NCI-H146 (cell line): ENCODE measurements around the gene TMEM52.

Experiments
- DNase-seq: peaks from one replicate; lab custom pipeline; 2025; lab: John Stamatoyannopoulos, UW

Gene TMEM52

DNA sequence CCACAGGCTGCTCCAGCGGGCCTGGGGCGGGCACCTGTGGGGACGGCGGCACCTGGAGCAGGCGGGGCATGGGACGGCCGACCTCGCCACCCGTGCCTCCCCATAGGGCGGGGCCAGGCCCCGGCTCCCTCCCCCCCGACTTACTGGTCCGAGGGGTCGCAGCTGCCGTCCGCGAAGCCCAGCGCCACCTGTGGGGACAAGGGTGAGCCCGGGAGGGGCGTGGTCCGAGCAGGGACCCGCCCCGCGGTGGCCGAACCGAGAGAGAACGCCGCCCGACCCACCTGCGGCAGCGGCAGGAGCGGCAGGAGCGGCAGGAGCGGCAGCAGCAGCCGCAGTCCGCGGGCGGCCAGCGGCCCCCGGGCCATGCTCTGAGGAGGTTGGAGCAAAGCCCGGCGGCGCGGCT, at the start of gene TMEM52:
TMEM52 (minus strand) TSS at position 379 of the 403 bp plus-strand sequence; CDS start at position 365, 14 bp downstream.
- DNase-seq, result peak; percentile 83

DNA sequence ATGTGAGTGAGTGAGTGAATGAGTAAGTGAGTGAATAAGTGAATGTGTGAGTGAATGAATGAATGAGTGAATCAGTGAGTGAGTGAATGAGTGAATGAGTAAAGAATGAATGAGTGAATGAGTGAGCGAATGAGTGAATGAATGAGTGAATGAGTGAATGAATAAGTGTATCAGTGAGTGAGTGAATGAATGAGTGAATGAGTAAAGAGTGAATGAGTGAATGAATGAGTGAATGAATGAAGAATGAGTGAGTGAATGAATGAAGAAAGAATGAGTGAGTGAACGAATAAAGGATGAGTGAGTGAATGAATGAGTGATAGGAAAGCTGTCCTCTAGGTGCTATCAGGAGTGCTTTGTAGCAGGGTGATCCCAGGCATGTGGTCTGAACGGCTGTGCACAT, 48.8 kb upstream of the TMEM52 start:
- no peak for DNase-seq

DNA sequence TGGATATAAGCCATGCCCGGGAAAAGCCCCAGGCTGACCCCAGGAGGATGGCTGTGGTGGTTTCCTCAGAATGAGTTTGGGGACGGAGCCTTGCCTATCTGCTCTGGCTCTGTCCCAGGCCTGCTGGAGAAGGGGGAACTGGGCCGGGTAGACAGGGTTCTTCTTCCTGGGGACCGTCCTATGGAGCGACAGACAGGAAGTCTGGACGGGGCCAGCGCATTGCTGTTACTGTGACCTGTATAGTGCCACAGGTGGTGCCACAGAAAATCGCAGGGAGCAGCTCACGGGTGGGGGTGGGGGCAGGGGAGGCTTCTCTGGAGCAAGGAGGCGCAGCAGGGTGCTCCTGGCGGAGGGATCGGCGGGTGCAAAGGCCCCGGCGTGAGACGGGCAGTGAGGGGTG, 48.1 kb upstream of the TMEM52 start:
- no peak for DNase-seq

DNA sequence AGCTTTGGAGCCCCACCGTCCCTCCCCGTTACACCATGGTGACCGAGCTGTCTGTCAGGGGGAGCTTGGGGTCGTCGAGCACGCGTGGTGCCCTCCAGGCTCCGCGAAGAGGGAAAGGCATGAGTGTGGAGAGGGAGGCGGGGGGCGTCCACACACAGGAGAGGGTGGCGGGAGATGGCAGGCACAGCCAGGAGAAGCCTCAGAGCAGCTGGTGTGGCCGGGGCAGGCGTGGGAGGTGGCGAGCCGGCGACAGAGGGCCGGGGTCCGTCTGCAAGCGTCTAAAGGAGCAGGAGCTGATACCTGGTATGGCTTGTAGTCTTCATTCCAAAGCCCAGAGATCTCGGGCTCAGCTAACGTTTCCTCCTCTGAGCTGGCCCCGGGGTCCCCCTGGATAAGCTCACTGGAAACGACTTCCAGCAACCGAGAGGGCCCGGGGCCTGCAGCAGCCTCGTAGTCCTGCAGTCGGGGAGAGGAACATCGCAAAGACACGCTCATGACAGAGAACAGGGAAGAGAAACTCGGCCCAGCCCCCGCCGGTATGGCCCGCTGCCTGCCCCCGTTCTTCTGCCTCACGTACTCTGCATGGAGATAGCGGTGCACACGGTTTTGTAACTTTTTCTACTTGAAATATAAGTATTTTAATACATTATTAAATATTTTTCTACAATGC, 47.1 kb upstream of the TMEM52 start:
- no peak for DNase-seq

DNA sequence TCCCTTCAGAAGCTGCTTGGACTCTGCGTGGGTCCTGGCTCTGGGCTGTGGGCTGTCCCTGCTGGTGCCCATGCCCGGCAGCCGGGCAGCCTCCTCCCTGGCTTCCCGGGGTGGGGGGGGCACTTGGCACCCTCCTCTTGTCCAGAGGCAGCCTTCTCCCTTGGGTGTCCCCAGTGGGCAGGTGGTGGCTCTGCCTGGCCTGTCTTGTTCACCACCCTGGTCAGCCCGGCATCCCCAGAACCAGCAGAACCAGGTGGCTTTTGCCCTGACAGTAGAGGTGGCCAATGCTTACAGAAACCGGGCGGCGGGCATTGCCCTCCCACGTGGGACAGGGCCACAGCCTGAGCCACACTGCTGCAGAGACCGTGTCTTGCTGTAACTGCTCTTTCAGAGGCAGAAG, 46.5 kb upstream of the TMEM52 start:
- no peak for DNase-seq

DNA sequence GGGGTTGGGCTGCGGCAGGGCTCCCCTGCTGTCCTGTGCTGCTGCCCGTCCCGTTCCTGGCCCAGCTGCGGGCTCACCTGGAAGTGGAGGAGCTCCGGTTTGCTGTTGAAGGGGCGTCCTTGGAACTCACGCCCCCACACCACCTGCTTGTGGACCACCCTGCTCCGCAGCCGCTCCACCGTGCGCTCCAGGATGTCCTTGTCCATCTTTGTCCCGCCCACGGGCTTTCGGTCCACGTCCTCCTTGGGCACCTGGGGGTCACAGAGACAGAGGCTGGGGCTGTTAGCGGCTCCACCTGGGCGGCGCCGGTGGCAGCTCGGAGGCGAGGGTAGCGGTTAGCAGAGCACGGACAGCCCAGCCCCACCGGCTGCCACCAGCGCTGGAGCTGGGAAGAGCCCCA, 45.7 kb upstream of the TMEM52 start:
- DNase-seq, result no peak

DNA sequence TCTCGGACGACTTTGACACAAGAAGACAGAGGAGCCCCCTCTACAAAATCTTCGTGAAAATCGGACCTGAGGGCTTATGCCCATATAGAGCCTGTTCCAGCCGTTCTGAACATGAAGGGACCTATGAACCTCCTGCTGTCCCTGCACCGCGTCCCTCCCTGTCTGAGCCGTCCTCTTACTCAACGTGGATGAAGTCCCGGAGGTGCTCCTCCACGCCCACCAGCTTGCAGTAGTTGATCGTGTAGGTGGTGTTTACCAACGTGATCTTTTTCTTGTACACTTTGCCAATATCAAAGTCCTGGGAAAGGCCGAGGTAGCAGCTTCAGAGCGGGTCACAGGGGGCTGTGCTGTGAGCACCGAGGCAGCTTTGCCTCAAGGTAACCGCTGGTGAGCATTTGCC, 44.5 kb upstream of the TMEM52 start:
- no peak for DNase-seq

DNA sequence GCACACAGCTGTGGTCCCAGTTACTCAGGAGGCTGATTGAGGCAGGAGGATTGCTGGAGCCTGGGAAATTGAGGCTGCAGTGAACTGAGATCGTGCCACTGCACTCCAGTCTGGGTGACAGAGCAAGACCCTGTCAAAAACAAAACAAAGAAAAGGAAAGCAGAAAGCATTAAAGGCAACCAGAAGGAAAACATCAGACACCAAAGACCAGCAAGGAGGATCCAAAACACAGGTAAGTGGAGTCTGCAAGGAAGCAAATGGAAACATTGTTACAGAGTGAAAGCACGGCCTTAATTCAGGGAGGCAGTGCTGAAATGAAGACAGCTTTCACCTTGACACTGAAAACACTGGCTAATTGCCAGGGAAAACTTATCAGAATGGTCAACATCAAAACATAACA, 43.7 kb upstream of the TMEM52 start:
- no peak for DNase-seq

DNA sequence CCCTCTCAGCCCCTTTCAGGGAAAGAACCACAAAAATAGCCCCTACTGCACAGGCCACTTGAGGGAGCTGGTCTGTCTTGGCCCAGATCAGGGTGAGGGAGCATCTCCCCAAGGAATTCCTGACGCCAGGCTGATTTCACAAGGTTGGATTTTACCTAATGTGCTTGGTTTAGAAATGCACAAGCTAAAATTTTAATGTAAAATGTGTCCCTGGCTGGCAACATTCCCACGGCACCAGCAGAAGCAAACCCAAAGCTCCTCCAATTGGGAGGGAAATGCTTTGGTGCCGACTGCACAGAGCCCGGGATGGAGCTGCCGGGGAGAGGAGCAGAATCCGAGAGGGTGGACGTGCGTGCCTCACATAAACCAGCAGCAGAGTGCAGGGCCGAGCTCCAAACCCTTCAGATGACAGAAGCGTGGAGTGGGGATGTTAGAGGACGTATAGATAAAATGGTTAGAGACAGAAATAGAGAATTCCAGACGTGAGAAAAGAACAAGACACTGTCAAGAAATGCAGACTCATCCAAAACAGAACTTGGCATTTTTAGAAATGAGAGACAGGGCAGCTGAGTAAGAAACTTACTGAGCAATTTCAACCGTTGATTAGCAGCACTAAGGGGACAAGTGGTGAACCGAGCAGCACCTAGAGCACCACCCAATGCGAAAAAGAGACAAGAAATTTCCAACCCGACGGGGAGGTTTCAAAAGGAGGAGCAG, 41.6 kb upstream of the TMEM52 start:
- no peak for DNase-seq

DNA sequence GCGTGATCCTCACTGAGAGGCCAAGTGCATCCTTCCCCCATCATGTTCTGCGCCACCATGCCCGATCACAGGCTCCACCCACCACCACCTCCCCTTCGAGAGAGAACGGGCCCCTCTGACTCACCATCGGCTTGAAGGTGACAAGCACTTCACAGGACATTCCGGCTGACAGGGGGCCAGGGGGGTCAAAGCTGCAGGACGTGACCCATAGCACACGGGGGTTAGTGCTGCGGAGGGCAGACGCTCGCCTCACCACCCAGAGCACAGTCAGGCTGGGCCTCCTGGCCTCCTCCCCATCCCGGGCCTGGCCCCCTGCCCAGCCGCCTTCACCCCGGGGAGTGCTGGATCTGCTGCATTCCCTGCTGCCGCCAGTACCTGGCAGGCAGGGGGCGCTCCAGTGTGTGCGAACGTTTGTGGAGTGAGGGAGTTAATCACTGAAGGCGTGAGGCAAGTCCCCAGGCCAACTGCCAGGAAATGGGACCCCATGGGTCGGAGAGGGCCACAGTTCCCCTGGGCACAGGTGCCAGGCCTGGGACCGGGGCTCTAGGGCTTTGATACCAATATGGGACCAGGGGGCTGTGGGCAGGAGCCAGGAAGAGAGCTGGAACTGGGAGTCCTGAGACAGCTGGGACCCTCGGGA, 40.9 kb upstream of the TMEM52 start:
- DNase-seq, result peak; percentile 55

DNA sequence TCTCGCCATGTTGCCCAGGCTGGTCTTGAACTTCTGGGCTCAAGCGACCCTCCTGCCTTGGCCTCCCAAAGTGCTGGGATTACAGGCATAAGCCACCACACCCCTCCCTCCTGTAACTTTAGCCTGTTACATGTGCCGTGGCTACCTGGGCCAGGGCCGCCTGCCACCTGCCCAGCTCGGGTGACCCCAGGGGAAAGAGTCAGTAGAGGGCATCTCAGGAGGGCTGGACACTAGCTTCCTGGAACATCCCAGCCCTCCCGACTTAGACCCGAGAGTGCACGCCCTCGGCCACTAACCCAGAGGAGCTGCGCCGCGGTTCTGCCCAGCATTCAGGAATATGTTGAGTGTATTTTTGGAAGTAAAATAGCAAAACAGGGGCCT, 40.4 kb upstream of the TMEM52 start:
- DNase-seq, result no peak

DNA sequence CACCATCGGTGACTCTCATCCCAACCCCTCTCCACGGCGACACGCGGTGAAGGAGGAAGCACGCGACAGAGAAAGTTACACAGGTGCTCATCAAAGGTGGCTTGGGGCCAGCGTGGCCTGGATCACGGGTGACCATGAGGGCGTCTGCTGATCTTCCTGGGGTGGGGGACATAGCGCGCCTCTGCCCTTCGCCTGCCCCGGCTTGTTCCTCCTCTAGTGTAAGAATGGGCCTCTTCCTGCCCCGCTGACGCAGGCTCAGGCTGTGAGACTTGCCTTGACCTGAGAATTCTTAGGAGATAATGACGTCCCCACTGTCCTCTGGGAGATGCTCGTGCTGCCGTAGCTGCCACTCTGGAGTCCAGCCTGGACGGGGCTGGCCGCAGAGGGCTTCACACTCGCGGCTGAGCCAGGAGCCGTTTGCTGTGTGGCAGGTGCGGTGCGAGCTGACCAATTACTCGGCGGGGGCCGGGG, 39.0 kb upstream of the TMEM52 start:
- DNase-seq, result no peak

DNA sequence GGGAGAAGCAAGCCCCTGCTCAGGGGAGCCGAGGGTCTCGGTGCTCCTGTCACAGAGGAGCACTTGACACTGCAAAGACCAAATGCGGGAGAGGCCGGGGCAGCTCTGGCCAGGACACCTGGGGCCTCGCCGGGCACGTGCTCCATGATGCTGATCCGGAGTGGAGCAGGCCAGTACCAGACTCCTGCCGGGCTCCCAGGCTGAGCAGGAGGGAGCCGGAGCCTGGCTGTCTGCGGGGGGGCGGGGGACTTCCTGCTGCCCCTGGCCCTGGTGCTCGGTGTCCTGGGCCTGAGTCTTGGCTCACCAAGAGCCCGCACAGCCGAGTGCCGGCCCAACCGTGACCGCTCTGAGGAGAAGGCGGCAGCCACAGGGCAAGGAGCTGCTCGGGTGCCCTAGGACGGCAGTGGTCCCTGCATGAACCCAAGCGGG, 38.5 kb upstream of the TMEM52 start:
- no peak for DNase-seq

DNA sequence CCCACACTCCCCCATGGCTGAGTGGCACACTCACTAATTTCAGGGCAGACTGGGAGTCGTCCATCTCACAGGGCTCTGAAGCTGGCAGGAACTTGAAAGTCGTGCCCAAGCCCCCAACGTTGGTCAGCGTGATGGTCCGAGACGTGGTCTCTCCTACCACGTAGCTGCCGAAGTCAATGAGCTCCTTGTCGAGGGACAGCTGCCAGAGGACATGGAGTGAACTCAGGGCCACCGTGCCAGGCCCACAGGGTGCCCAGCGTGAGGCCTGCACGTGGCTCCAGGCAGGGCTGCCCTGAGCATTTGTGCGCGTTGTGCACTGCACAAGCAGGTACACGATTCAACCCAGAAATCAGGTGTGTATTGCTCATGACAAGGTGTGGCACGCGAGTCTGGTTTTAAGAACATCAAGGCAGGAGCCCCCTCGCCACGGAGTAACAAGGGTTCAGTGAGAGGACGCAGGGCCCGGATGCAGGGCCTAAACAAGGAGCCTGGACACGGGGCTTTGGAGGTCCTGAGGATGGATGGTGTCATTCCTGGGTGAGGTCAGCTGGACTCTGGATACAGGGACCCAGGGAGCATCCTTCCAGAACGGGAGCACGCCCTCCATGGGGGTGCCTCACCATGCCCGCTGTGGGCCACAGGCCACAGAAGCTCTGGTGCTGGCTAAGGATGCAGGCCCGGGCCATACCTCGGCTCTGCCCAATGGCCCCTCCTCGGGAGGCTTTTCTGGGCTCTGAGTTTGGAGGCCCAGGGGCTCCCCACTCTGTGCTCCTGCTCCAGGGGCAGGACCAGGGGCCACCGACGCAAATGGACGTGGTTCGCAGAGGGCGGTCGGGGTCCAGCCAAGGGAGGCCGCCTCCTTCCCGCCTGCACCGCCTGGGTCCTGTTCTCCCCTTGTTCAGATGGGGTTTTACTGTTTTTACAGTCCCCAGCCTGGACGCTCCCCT, 37.8 kb upstream of the TMEM52 start:
- DNase-seq, result no peak

DNA sequence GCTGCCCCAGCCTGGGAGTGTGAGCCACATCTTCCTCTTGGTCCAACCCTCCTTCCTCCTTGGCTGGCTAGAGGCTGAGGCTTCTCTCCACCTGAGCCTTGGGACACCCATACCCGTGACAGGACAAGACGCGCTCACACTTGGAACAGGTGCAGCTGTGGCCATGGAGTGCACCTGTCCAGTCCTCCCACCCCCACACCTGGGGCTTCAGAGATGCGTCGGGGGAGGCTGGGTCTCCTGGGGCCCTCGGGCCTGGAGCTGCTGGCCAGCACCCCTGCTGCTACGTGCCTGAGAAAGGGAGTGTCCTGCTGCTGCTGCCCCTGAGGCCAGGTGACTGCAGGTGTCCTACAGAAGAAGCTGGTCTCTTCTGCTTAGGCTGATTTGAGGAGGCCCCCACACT, 37.0 kb upstream of the TMEM52 start:
- peak; percentile 56 for DNase-seq

DNA sequence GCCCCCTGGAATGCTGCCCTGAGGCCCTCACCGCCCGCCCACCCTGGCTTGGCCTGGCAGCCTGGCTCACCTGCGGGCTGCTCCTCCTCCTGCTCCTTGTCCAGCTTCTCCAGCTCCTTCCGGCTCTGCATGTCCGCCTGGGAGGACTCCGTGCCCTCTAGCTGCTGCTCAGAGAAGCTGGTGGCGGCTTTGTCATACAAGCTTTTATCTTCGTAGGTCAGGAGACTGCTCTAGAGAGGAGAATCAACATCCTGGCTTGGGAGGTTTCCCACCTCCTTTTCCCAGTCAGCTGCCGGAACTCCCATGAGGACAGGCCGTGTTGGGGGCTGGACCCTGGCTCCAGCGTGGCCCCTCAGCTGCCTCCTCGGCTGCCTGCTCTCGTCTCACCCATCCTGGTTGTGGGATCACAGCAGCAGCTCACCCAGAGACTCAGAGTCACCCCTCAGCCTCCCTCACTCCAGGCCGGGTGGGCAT, 36.6 kb upstream of the TMEM52 start:
- DNase-seq, result no peak

DNA sequence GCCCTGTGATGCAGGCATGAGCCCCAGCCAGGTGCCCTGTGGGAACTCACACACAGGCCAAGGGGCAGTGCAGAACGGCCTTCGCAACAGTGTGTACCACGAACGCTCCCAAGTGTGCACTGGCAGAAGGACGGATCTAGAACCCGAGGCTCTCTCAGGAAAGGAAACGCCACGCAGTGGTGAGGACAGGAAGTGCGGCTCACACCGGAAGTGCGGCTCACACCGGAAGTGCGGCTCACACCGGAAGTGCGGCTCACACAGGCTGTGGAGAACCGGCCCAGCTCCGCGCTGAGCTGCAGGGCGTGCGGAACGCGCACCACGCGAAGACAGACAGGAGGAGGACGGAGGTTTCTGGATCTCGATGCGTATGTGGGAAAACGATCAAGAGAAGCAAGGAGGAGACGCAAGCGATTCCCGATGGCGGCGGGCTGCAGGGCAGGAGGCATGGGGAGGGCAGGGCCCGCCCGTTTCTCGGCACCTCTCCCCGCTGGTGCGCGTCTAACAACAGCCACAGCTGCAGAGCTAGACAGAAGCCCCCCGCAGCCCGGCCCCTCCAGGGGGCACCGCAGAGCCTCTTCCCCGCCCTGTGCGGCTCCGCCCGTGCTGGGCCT, 35.9 kb upstream of the TMEM52 start:
- DNase-seq, result no peak

DNA sequence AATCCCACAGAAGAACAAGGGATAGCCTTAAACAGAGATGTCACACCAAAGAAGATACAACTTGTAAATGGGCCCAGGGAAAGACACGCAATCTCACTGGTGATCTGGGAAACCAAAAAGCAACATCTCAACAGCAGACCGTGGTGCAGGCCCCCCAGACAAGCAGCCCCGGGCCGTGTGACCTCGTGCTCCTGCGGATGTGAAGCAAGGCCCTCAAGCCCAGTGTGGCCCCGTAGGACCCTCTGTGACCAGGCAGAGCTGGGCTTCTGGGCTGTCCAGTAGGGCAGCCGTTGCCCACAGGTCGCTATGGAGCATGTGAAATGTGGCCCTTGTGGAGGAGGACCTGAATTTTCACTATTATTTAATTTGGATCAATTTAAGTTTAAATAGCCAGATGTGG, 34.9 kb upstream of the TMEM52 start:
- no peak for DNase-seq

DNA sequence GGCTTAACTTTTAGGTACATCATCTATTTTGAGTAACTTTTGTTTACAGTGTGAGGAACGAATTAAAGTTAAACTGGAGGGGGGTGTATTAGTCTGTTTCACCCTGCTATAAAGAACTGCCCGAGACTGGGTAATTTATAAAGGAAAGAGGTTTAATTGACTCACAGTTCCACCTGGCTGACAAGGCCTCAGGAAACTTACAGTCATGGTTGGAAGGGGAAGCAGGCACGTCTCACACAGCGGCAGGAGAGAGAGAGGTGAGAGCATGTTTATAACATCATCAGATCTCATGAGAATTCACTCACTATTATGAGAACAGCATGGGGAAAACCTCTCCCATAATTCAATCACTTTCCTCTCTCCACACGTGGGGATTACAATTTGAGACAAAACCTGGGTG, 31.9 kb upstream of the TMEM52 start:
- no peak for DNase-seq

DNA sequence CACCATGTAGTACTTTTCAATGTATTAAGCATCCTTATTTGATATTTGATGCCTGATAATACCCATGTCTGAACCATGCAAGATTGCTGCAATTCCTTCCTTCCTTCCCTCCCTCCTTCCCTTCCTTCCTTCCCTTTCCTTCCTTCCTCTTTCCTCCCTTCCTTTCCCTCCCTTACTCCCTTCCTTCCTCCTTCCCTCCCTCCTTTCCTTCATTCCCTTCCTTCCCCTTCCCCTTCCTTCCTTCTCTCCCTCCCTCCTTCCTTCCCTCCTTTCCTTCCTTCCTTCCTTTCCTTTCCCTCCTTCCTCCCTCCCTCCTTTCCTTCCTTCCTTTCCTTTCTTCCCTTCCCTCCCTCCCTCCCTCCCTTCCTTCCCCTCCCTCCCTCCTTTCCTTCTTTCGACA, 29.7 kb upstream of the TMEM52 start:
- no peak for DNase-seq

DNA sequence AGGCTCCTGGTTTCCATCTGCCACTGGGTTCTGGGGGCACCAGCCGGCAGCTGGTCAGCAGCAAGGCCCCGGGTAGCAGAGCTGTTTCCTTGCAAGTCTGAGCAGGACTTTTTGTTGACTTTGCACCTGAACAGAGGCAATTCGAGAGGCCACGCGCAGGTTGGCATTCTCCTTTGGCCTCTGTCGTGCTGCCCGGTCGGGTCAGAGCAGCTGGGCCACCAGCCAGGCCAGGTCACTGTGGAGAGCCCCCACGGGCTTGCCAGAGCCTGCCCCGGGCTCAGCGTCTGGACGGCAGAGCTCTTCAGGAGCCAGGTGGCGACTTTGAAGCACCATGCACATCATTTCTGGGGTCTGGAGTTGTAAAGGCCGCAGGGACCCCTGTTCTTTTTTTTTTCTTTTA, 28.4 kb upstream of the TMEM52 start:
- DNase-seq, result peak; percentile 32

DNA sequence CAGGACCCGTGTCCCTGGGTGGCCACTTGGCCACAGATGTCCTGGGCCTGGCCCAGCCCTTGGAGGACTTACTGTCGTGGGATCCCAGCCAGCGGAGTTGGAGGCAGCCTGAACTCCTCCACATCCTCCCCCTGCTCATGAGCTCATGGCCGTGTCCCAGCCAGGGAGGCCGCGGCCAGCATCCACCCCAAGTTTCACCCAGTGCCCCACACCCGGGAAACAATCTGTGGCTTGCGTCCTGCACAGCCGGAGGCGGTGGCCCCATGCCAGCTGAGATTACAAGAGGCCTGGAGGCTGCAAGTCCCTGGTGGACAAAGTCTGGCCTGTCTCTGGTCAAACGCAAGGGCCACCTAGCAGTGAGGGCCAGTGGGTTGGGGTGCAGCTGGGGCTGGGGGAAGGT, 27.5 kb upstream of the TMEM52 start:
- DNase-seq, result no peak
